ENCODE measurements around the gene XKR8.
A peak's percentile ranks its signal among the peaks of the same experiment; 100 is the strongest.
"Not testable (repeated sequence)": the region's sequence is repeated elsewhere in the genome, so short reads cannot be mapped to it uniquely, and the experiment has no call there.

Gene XKR8

GRCh38 chr1:27979859-27980201, 20.1 kb downstream of the XKR8 start:
- no peak overlapping the region for H3K4me3 ChIP-seq (replicated peaks in 1 of 2; ENCODE audit: low read depth in 2 of 2, low read length in 2 of 2)
- TF ChIP-seq CTCF (IDR thresholded peaks at IDR 0.05; ENCODE audit: low read depth, low read length), result no peak
- no peak for DNase-seq (ENCODE audit: low read depth in 2 of 2)

GRCh38 chr1:27980216-27980845, 20.6 kb downstream of the XKR8 start:
- no peak for DNase-seq (ENCODE audit: low read depth in 2 of 2)
- no peak for TF ChIP-seq CTCF (IDR thresholded peaks at IDR 0.05; ENCODE audit: low read depth, low read length)
- H3K4me3 ChIP-seq (replicated peaks in 1 of 2; ENCODE audit: low read depth in 2 of 2, low read length in 2 of 2), result no peak overlapping the region

GRCh38 chr1:27981145-27981544, 21.4 kb downstream of the XKR8 start:
- no peak for TF ChIP-seq CTCF (IDR thresholded peaks at IDR 0.05; ENCODE audit: low read depth, low read length)
- no peak for DNase-seq (ENCODE audit: low read depth in 2 of 2)
- H3K4me3 ChIP-seq (replicated peaks in 1 of 2; ENCODE audit: low read depth in 2 of 2, low read length in 2 of 2), result no peak overlapping the region

- DNase-seq (ENCODE audit: low read depth in 2 of 2), result peak; percentile 20 to 25
- no peak for TF ChIP-seq CTCF (IDR thresholded peaks at IDR 0.05; ENCODE audit: low read depth, low read length)
- H3K4me3 ChIP-seq (replicated peaks in 1 of 2; ENCODE audit: low read depth in 2 of 2, low read length in 2 of 2), result no peak overlapping the region
Observed at GRCh38 chr1:27990920-27991537, 31.3 kb downstream of the XKR8 start.

- H3K4me3 ChIP-seq (replicated peaks in 1 of 2; ENCODE audit: low read depth in 2 of 2, low read length in 2 of 2), result no peak overlapping the region
- DNase-seq (ENCODE audit: low read depth in 2 of 2), result peak in 1 of 2 donors; percentile 20
- no peak for TF ChIP-seq CTCF (IDR thresholded peaks at IDR 0.05; ENCODE audit: low read depth, low read length)
Observed at GRCh38 chr1:27992276-27992675, 32.5 kb downstream of the XKR8 start.

GRCh38 chr1:27993241-27993640, 33.5 kb downstream of the XKR8 start:
- TF ChIP-seq CTCF (IDR thresholded peaks at IDR 0.05; ENCODE audit: low read depth, low read length), result no peak
- peak; percentile 18 to 64 for DNase-seq (ENCODE audit: low read depth in 2 of 2)

GRCh38 chr1:27994060-27994459, 34.3 kb downstream of the XKR8 start:
- peak in 1 of 2 donors; percentile 40 for DNase-seq (ENCODE audit: low read depth in 2 of 2)
- TF ChIP-seq CTCF (IDR thresholded peaks at IDR 0.05; ENCODE audit: low read depth, low read length), result no peak
- no peak overlapping the region for H3K4me3 ChIP-seq (replicated peaks in 1 of 2; ENCODE audit: low read depth in 2 of 2, low read length in 2 of 2)

More at GRCh38 chr1:27993241-27993640, 33.5 kb downstream of the XKR8 start:
- no peak overlapping the region for H3K4me3 ChIP-seq (replicated peaks in 1 of 2; ENCODE audit: low read depth in 2 of 2, low read length in 2 of 2)

- not testable (repeated sequence) for DNase-seq (ENCODE audit: low read depth in 2 of 2); H3K4me3 ChIP-seq (replicated peaks in 1 of 2; ENCODE audit: low read depth in 2 of 2, low read length in 2 of 2)
Observed at GRCh38 chr1:27994526-27994925, 34.8 kb downstream of the XKR8 start.
